G401 (cell line): Measurements from ENCODE around the gene TRNT1. TPM values are rescaled to one million over a fixed set of nuclear protein-coding genes. Genes with fewer than 3 reads are reported as not detected.

Source experiments
- DNase-seq: peaks from one replicate; pipeline ENCODE4 v3.0.0-alpha.2; 2015; ENCODE audit warnings: low spot score
- in situ Hi-C: cut with HindIII; loops from 2 replicates; pipeline ENCODE4 v1.10.0; 2016; ENCODE audit warnings: low sequenced_read_pairs, mixed read lengths
- total RNA-seq: library from RNA; depleted of rRNA; stranded (reverse); fragments of >200 nt; shearing (Covaris generic); gene quantifications from 2 replicates; pipeline ENCODE4 v1.2.3, GENCODE V29; 2014; rRNA removed

TRNT1 gene
- 32.7 and 61.7 TPM in 2 replicates for total RNA-seq

DNA sequence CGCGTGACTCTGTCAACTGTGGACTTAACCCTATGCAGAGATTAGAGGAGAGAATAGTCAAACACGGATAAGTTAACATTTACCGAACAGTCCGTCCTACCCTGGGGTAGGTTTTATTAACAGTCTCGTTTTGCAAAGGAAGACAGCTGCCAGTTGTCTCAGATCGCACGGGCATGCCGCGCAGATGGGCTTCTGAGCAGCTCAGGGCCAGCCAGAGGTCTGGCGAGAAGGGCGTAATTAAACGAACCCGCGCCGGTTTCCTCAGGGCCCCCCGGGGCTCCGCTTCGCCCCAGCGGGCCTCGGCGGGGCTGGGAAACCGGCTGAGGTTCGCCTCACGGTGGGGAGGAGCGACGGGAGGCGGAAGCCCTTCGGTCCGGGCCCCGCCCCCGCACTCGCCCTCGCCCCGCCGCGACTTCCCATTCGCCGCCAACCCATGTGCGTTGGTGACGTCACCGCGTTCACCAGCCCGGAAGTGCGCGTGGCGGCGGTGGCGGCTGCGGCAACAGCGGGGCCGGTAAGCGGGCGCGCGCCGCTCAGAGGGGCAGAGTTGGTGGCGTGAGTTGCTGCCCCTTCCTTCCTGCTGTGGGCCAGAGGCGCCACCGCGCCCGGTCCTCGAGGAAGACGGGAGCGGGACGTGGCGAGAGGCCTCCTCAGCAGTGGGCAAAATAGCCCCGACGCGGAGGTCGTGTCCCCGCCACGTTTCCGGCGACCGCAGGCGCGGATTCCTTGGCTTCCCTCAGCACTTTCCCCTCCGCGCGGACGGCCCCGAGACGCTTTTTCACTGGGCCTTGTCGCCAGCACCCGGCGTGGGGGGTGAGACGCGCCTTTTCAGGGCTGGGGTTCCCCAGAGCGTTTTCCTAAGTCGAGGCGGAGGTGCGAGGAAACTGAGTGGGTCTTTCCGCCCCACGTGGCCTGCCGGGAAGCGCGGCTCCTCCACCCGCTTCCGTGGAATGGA is at the start of gene TRNT1:
Gene TRNT1, plus strand, starts transcription at position 464 of the 955 bp plus-strand sequence. CDS start 2,101 bp downstream, outside the sequence.
- in situ Hi-C loops: no loop called here

DNA sequence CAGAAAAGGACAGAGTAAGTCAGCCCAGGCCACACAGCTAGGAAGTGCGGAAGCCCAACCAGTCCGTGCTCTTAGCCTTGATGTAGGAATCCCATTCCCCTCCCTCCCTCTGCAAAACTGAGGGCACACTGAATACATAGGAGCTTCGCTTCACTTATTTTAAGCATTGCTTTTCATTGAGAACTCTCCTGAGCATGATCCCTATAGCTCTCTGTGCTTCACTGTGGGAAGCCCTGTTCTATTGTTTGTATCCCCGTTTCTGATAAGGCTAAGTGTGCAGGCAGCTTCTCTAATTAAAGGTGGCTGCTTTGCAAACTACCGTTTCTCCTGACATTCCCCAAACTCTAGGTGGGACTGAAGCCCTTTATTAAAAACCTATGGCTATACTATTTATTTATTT is 46.4 kb upstream of the TRNT1 start:
- DNase-seq: no peak
- in situ Hi-C loops: no loop called here

More for the DNA sequence above, at the start of gene TRNT1:
- DNase-seq: peak; percentile 92

DNA sequence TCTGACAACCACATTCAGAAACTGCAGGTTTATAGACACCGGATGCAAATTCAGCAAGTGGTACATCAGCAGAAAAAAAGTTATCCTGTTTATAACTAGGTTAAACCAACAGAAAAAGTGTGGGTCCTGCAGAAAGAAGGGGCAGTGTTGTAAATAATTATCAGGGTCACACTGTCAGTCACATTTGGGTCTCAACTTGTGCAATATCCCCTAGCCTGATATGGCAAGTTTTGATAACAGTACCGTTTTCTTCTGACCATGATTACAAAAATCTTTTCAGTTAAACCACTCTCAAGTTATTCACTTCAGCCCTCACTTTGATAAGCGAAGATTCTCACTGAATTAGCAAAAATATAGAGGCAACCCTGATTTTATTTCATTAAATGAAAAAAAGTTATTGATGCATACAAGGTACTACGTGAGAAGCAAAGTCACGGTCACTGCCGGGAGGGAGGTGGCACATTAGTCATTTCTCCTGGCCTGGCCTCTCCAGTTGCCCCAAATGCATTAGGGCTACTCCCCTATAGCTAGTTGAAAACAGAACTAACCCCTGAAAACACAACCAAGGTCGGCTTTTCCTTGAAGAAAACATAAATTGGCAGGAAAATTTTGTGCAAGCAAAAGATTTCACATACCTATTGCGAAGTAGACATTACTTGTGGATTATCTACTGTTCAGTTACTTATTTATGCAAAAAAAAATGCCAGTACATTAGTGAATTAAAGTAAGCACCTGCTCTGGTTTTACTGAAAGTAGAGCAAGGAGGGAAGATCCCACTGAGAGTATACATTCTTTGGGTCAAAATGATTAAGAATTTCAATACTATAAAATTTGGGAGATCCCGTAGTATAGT is 45.1 kb upstream of the TRNT1 start:
- DNase-seq: no peak
- in situ Hi-C loops: no loop called here

DNA sequence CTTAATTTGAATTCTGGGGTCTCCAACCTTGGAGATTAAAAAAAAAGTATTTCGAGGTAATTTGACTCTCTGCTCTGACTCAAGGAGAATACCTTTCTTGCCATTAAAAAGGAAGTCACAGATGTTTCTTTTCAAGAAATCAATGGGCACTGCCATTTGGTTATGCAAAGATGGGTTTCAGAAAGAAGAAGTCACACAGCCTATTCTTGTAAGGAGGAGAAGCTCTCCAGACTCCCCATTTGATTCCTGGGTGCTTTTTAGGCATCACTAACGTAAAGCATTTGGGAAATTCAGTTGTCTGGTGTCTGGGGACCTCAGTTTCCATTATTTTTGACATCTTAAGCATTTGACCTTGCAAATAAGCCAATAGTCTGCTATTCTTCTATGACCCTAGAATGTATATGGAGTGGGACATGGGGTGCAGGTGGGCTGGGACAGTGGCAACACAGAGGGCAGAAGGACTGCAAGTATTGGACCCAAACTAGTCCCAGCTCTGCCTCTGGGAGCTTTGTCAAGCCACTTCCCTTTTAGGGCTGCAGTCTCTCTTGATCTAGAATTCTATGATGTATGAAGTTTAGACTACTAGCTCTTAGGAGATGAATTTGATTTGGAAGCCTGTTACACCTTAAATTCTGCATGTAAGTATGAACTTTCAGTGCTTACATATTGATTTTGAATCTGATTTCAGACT is 44.4 kb upstream of the TRNT1 start:
- in situ Hi-C loops: no loop called here
- DNase-seq: no peak

DNA sequence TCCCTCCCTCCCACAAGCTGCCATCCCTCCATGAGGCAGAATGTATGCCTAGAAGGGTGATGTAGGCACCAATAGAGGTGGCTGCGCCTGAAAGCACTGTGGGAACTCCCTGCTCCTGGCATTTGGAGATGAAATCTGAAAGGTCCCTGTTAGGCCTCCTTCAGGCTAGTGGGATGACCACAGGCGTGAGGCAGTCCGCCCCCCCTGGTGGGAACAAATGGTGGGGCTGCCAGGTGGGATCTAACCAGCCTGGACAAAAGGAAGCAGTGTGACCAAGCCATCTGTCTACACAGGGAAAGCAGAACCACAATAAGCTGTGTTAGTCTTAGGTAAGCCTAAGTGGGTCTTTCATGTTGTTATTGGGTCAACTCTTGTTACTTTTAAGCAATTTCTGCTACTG is 41.9 kb upstream of the TRNT1 start:
- in situ Hi-C loops: no loop called here
- DNase-seq: no peak

DNA sequence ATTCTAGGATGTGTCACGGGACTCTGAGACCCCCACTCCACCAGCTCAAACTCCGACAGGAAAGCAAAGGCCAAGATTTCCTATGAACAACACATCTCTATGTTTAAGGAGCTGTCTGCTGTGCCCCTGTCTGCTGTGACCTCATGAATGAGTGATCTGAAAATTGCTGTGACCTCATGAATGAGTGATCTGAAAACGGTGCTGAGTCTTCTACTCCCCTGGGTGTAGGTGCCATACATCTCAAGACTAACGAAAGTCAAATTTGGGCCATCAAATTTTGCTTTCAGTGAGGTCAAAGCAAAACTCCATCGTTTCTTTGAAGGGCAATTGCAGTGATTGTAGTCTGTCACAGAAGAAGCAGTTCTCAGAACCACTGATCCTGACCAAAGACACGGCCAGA is 41.0 kb upstream of the TRNT1 start:
- in situ Hi-C loops: no loop called here

DNA sequence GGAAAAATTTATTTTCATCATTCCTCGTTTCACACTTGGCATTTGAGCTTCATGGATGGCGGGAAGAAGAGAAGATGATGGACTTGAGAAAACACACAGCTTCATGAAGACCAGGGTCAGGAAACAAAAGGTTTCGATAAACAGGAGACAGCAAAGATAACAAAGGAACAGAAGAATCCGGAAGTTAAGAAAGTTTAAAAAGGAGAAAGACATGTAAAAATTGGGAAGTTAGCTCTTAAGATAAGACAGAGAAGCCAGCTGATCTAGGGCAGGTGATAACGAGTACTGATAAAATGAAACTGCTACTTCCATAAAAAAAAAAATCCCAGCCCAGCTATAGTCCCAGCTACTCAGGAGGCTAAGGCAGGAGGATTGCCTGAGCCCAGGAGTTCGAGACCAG is 40.5 kb upstream of the TRNT1 start:
- in situ Hi-C loops: no loop called here
- no peak for DNase-seq

More for the DNA sequence above, 41.0 kb upstream of the TRNT1 start:
- no peak for DNase-seq

DNA sequence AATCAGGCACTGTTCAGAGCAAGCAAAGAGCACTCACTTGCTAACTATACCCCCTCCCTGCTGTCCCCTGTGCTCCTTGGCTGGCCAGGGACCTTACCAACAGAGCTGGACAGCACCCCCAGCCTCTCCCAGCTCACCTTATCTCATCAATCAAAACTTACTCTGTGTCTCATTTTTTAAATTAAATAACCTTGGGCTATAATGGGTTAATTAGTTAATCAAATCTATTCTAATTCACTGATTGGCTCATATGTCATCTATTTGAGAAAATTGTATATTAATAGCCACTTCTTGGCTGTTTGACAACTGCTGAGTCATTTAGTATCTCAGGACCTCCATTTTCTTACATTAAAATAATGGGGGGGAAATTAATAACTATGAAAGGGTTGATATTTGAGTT is 39.5 kb upstream of the TRNT1 start:
- no peak for DNase-seq
- in situ Hi-C loops: no loop called here

DNA sequence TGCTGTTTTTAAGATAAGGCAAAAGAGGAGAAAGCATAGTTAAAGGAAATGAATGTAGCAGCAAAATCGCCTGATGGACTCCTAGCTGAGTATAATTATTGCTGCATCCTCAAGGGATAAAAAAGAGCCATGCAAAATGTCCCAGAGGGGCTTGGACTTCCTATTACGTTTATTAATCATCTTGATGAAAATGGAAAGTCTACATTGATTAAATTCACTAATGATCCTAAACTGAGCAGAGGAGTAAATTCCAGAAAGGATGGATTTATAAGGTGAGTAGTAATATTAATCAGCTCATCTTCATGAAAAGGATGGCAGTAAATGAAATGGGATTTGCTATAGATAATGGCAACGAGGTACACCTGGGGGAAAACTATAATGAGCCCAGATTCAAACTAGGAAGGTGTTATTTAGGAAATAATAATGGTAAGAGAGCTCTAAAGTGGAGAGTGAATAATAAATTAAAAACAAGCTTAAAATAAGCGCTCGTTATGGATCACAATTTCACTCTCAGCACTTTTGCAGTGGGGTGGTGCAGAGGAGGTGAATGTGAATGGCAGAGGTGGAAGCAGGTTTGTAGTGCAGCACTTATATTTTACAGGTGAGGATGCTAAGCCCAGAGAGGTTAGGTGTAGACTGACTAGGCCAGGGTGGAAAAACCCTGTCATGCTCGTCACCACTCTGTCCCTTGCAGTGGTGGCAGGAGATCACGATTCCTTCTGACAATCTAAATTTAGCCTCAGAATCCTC is 38.8 kb upstream of the TRNT1 start:
- no peak for DNase-seq
- in situ Hi-C loops: no loop called here

DNA sequence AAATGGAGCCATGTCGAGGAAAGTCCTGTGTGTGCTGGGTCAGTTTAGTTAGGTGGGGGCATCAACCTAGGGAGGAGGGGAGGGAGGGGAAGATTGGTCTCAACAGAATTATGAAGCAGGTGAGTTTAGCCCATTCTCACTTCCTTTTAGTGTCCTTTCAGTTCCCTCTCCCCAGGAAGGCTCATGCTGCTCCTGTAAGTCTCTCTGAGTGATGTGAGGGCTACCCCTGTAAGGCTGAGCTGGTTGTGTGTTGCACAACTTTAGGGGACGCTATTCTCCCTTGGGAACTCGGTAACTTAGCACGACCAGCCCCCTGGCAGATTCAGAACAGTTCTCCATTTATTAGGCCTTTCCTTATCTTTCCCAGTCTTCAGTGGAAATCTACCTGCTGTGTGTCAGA is 37.7 kb upstream of the TRNT1 start:
- DNase-seq: no peak
- in situ Hi-C loops: no loop called here

DNA sequence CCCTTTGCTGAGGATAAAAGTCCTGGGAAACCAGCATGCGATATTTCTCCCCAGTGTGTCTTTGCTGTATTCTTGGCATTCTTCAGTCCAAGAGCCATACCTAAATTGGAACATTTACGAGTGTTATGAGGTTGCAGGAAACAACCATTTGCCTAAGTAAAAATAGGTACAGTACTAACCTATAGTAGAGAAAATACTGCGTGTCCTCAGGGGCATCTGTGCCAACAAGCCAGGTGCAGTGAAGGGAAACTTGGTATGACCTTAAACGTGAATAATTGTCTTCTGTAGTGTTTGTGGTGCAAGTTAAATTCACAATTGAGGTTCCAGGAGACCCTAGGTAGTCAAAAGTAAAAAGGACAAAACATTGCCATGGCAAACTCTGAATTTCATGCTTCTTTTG is 28.8 kb upstream of the TRNT1 start:
- in situ Hi-C loops: no loop called here

DNA sequence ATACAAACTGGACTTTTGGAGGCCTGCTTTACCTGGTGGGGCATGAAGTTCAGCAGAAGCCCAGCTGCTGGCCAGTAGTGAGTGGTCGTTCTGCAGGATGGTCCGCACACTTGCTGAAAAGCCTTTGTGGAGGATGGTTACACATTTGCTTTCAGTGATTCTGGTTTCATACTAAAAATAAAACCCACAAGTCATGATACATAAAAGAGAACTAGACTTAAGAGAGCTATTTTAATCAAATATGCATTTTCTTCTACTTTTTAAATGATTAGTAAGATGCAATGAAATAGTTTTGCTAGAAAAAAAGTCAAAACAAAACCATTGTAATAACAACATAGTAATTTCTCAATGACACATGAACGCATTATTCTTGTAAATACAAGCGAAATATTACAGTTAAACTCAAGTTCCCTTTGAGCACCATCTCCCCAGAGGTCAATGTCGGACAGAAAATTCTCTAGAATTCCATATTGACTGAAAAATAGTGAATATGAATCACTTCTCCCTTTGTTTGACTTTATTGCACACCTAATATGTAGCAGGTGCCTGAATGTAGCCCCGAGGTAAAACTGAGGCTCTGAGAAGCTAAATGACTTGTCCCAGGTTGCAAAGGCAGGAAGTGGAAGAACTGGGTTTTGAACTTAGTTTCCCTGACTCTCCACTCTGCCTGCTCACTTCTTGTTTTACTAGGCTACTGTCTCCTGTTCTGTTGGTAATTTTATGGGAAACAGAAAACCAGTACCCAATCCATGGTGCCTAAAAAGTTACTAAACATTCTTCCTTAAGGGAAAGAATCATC is 24.9 kb upstream of the TRNT1 start:
- in situ Hi-C loops: no loop called here
- no peak for DNase-seq

More for the DNA sequence above, 28.8 kb upstream of the TRNT1 start:
- DNase-seq: no peak

DNA sequence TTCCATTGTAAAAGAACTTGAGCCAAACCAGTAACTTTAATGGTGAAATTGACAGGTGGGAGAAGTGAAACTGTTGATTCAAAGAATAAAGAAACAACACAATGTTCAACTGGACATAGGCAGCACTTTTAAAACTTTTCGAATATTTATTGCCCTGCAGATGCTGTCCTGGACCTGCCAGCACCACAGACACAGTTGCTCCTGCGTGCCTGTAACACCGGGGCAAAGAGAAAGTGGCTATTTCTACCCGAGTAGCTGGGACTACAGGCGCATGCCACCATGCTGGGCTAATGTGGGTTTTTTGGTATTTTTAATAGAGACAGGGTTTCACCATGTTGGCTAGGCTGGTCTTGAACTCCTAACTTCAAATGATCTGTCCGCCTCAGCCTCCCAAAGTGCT is 24.0 kb upstream of the TRNT1 start:
- DNase-seq: no peak
- in situ Hi-C loops: no loop called here

DNA sequence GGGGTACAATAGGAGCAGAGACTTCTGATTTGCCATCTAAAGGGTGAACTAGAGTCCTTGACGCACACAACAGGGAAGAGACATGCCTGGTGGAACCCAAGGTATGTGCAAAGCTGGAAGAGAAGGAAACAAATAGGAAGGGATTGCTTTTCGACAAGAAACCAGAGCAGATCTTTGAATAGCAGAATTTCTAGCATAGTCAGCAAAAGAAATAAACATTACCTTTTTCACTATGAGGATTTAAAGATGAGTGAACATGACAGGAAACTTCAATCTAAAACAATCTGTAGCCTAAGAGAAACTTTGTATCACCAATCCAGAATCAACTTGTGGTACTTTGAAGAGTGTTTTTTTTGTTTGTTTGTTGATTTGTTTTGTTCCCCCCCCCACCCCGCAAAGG is 21.5 kb upstream of the TRNT1 start:
- DNase-seq: no peak
- in situ Hi-C loops: no loop called here

DNA sequence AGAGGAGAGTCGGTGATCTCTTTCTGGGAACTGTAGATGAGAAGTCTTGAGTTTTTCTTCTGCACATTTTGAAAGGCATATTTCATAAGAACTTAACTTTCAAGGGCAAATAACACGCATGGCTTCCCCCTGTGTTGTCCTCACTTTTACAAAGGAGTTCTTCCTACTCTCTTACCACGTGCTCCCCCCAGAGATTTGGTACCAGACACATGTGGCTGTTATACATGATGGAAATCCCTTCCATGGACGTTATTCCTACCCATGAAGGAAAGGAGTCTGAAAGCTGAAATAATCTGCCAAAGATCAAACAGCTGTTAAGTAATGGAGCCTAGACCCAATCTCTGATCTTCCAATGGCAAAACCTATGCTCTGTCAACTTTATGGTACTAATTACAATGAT is 20.9 kb upstream of the TRNT1 start:
- no peak for DNase-seq
- in situ Hi-C loops: no loop called here

DNA sequence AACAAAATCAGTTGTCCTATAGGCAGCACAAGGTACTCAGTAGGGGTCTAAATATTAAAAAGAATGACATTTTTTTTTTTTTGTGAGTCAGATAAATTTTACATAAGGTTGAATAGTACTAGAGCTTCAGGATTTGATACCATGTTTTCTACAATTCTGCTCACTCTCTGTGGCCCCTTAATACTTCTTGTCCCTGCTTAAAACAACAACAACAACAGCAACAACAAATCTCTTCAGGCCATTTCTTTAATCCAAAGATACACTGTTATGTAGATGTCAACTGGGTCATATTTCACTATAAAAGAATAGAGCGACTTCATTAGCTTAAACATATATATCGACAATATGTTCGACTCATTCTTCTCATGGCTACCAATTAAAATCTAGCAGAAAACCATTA is 19.6 kb upstream of the TRNT1 start:
- in situ Hi-C loops: no loop called here
- no peak for DNase-seq

DNA sequence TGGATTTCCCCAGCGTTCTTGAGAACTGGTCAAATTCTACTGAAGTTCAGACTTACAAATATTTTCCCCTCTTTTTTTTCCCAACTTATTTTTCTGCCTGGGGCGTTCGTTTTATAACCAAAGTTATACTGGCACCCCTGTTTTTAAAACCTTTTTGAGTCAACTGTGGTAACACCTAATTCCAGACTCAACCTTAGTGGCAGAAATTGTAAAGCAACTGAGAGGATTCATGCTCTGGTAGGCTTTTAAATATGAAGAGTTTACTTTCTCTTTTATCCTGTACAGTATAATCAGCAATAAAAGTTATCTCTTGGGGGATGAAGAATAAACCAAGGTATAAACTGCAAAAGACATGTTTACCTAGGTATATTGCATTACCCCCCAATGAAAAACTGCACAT is 18.9 kb upstream of the TRNT1 start:
- in situ Hi-C loops: no loop called here
- no peak for DNase-seq
